Measurements from ENCODE around the gene DIDO1. TPM values are rescaled to one million over a fixed set of nuclear protein-coding genes. Genes with fewer than 3 reads are reported as not detected.

DIDO1 gene
- total RNA-seq, 4 donors from 2014 or later = 68.3 to 135 (median 88.0) TPM

DNA sequence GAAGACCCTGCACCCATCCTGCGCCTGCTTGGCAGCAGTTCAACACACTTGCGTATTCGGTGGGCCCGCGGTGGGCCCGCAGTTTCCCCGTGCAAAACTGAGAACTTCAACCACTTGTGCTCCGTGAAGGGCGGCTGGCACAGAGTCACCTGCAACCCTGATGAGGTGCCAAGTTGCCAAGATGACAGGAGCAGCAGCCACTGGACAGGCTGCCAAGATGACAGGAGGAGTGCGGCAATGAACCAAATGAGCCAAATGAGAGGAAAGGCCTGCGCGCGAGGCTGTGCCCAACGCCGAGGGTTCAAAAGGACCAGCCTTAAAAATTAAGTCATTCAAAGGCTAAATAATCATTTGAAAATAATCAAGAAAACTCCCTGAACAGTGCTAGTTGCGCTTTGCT lies 20.1 kb downstream of the DIDO1 start:
- in situ Hi-C loops (cut with MboI; ENCODE audit: low pct_ligation_motif_present in 1 of 4, low pct_unique_long_range_greater_than_20kb in 1 of 4, low sequenced_read_pairs in 3 of 4) = no loop called here
- peaks cover 0 to 4% (median under 1%) of the 10 kb centered on the region in 4 donors for H3K4me1 ChIP-seq
- H3K27me3 ChIP-seq = no peaks in the 10 kb centered on the region
- DNase-seq = no peak
- no peaks in the 10 kb centered on the region for H3K9me3 ChIP-seq
- intact Hi-C loops (cut with DNase I; ENCODE audit: low total_unique reads) = loop anchor here (5.0 kb wide), 1 partner anchor 101 kb away; the partner anchor contains the start of gene BHLHE23
- TF ChIP-seq POLR2AphosphoS5 (IDR thresholded peaks at IDR 0.05) (no peak), EP300 (IDR thresholded peaks at IDR 0.05; ENCODE audit: low read depth) (no peak), POLR2A (IDR thresholded peaks at IDR 0.05) (no peak)
- TF ChIP-seq, protein P1, sequence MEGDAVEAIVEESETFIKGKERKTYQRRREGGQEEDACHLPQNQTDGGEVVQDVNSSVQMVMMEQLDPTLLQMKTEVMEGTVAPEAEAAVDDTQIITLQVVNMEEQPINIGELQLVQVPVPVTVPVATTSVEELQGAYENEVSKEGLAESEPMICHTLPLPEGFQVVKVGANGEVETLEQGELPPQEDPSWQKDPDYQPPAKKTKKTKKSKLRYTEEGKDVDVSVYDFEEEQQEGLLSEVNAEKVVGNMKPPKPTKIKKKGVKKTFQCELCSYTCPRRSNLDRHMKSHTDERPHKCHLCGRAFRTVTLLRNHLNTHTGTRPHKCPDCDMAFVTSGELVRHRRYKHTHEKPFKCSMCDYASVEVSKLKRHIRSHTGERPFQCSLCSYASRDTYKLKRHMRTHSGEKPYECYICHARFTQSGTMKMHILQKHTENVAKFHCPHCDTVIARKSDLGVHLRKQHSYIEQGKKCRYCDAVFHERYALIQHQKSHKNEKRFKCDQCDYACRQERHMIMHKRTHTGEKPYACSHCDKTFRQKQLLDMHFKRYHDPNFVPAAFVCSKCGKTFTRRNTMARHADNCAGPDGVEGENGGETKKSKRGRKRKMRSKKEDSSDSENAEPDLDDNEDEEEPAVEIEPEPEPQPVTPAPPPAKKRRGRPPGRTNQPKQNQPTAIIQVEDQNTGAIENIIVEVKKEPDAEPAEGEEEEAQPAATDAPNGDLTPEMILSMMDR (IDR thresholded peaks at IDR 0.05) = no peak
- WGBS, 2 donors (ENCODE audit: low coverage in 1 of 2) = 96 to 100% methylated on average over 1 to 16 of the region's 16 CpGs
- no peak overlapping the region for H3K27ac ChIP-seq
- H3K36me3 ChIP-seq = peaks cover 0 to 72% (median 35%) of the 10 kb centered on the region in 4 donors
- H3K4me3 ChIP-seq = no peak overlapping the region

DNA sequence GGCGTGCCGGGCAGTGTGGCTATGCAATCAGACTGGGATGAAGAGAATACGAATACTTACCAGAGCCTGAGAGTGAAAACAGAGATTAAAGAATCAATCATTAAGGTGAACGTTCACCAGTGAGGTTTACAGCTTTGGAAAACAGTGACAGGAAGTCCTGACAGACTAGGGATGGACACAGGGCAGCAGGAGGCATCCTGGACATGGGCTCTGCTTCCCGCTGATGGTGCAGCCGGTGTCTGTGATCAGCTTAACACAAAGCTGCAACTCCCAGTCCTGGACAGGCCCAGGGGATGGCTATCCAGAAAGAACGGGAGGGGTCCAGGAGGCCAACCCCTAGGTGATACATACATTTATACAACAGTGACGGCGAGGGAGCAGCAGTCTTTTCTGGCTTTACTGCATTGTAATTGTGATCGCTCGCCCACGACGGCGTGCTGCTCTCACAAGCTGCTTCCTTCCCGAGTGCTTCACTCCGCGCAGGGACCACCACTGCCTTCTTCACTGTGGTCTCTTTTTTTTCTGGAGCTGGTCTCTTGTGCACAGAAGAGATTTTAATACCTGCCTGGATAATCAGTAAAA lies 20.7 kb downstream of the DIDO1 start:
- Histone ChIP-seq H3K9me3 (no peaks in the 10 kb centered on the region), H3K27ac (no peak overlapping the region), H3K4me3 (no peak overlapping the region), H3K27me3 (no peaks in the 10 kb centered on the region), H3K4me1 (peaks cover 0 to 9% (median 4%) of the 10 kb centered on the region in 4 donors), H3K36me3 (peaks cover 0 to 67% (median 32%) of the 10 kb centered on the region in 4 donors)
- intact Hi-C loops (cut with DNase I; ENCODE audit: low total_unique reads) = loop anchor here (5.0 kb wide), 1 partner anchor 102 kb away; the partner anchor contains the start of gene BHLHE23
- TF ChIP-seq EP300 (IDR thresholded peaks at IDR 0.05; ENCODE audit: low read depth) = no peak
- no peak for TF ChIP-seq POLR2A (IDR thresholded peaks at IDR 0.05)
- TF ChIP-seq, protein P1 (IDR thresholded peaks at IDR 0.05) = no peak
- TF ChIP-seq POLR2AphosphoS5 (IDR thresholded peaks at IDR 0.05) = no peak
- in situ Hi-C loops (cut with MboI; ENCODE audit: low pct_ligation_motif_present in 1 of 4, low pct_unique_long_range_greater_than_20kb in 1 of 4, low sequenced_read_pairs in 3 of 4) = no loop called here
- WGBS, 2 donors (ENCODE audit: low coverage in 1 of 2) = 90 to 96% methylated on average over 4 to 17 of the region's 17 CpGs
- DNase-seq = no peak

DNA sequence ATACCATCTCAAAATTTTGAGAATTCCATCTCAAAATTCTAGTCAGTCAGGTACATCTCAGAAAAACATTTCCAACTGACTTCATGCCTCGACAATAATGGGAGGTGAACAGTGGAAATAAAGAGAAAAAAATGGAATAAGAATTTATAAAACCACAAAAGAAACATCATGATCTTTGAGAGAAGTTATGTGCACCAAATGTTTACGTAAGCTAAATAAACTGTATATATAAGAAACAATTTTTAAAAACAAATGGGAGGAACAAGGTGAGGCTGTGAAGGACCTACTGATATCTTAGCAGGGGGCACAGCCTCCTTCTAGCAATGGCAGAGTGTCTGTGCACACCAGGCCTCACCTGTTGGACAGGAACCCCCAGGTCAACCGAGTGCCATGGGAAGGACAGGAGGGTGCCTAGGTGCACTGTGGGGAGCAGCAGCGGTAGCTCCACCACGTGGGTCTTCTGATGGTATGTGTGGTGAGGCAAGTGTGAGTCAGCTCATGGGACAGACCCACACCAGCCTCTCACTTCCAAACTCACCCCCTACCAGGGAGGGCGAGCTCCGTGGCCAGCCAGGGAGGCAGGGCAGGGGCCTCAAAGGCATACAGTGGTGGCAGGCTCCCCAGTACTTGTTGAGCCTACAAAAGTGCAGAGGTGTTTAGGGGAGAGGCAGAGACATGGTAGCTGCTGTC lies 23.2 kb downstream of the DIDO1 start:
- in situ Hi-C loops (cut with MboI; ENCODE audit: low pct_ligation_motif_present in 1 of 4, low pct_unique_long_range_greater_than_20kb in 1 of 4, low sequenced_read_pairs in 3 of 4) (no loop called here), intact Hi-C loops (cut with DNase I; ENCODE audit: low total_unique reads) (no loop called here)
- Histone ChIP-seq H3K27me3 (no peaks in the 10 kb centered on the region), H3K27ac (no peak overlapping the region), H3K4me1 (peaks cover 18 to 32% (median 22%) of the 10 kb centered on the region in 4 donors), H3K4me3 (no peak overlapping the region), H3K36me3 (peaks cover 0 to 42% (median 21%) of the 10 kb centered on the region in 4 donors), H3K9me3 (no peaks in the 10 kb centered on the region)
- no peak for DNase-seq
- TF ChIP-seq POLR2AphosphoS5 (IDR thresholded peaks at IDR 0.05) (no peak), EP300 (IDR thresholded peaks at IDR 0.05; ENCODE audit: low read depth) (no peak), POLR2A (IDR thresholded peaks at IDR 0.05) (no peak)
- TF ChIP-seq, protein P1 (IDR thresholded peaks at IDR 0.05) = no peak
- WGBS, 2 donors (ENCODE audit: low coverage in 1 of 2) = 78 to 90% methylated on average over 3 to 7 of the region's 7 CpGs

DNA sequence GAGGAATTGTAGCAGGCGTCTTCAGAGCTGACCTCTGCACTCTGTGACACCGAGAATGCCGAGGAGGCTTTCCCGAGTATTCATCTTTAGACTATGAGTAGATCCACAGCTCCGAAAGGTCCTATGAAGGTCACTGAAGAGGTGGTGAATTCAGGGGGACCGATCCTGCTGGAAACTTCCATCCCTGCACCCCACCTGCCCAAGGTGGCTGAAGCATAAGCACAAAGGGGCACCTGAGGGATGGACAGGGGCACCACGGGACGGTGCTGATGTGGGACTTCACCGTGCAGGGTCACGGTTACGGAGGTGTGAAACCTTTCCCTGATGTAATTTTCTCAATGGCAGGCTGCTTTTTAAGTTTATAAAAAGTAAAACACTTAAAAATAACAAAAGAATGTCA lies 24.4 kb downstream of the DIDO1 start:
- no peak for DNase-seq

More for the DNA sequence above, 24.4 kb downstream of the DIDO1 start:
- peaks cover 18 to 32% (median 22%) of the 10 kb centered on the region in 4 donors for H3K4me1 ChIP-seq
- in situ Hi-C loops (cut with MboI; ENCODE audit: low pct_ligation_motif_present in 1 of 4, low pct_unique_long_range_greater_than_20kb in 1 of 4, low sequenced_read_pairs in 3 of 4) = no loop called here
- intact Hi-C loops (cut with DNase I; ENCODE audit: low total_unique reads) = no loop called here
- 88 to 92% methylated on average over 11 of the region's 11 CpGs for WGBS, 2 donors (ENCODE audit: low coverage in 1 of 2)
- no peak overlapping the region for H3K4me3 ChIP-seq
- H3K27ac ChIP-seq = peak overlapping the region in 2 of 4 donors; percentile 58 to 75
- peaks cover 0 to 34% (median 14%) of the 10 kb centered on the region in 4 donors for H3K36me3 ChIP-seq
- TF ChIP-seq, protein P1 (IDR thresholded peaks at IDR 0.05) = no peak
- no peak for TF ChIP-seq EP300 (IDR thresholded peaks at IDR 0.05; ENCODE audit: low read depth)
- no peak for TF ChIP-seq POLR2AphosphoS5 (IDR thresholded peaks at IDR 0.05)
- no peak for TF ChIP-seq POLR2A (IDR thresholded peaks at IDR 0.05)
- H3K9me3 ChIP-seq = no peaks in the 10 kb centered on the region
- no peaks in the 10 kb centered on the region for H3K27me3 ChIP-seq
